GM15510 (cell line): ENCODE results near the gene ASMTL.
A peak's percentile ranks its signal among the peaks of the same experiment; 100 is the strongest.

Source experiments
- POLR2A ChIP-seq: IDR thresholded peaks from 3 replicates; pipeline ENCODE4 v1.6.1; 2011; ENCODE audit warnings: borderline replicate concordance; ENCODE audit not compliant: insufficient read length; ENCODE audit errors: extremely low read depth

ASMTL gene, protein sequence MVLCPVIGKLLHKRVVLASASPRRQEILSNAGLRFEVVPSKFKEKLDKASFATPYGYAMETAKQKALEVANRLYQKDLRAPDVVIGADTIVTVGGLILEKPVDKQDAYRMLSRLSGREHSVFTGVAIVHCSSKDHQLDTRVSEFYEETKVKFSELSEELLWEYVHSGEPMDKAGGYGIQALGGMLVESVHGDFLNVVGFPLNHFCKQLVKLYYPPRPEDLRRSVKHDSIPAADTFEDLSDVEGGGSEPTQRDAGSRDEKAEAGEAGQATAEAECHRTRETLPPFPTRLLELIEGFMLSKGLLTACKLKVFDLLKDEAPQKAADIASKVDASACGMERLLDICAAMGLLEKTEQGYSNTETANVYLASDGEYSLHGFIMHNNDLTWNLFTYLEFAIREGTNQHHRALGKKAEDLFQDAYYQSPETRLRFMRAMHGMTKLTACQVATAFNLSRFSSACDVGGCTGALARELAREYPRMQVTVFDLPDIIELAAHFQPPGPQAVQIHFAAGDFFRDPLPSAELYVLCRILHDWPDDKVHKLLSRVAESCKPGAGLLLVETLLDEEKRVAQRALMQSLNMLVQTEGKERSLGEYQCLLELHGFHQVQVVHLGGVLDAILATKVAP

GRCh38 chrX:1452516-1453394, at the start of gene ASMTL:
TSS of gene ASMTL (minus strand) at chrX:1452909. CDS start at chrX:1452840, 69 bp downstream.
- TF ChIP-seq POLR2A, result peak; percentile 96

DNA sequence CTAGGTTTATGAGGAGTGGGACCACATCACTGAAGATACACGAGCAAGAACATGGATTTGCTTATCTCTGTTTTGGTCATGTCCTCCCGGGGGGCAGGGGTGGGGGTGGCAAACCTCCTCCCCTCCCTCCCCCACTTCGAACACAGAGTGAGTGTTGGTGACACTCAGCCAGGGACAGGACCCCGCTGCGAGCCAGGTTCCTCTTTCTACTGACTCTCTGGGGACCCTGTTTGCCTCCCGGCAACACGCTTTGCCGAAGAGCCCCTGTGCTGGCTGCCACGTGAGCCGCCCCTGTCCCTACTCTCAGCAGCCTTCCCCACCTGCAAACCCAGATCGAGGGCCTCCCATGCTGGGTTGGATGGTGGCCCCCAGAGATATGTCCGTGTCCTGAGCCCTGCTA, 49.5 kb upstream of the ASMTL start:
- TF ChIP-seq POLR2A, result no peak

- peak; percentile 23 for TF ChIP-seq POLR2A
Measured at GRCh38 chrX:1500701-1501624, 48.3 kb upstream of the ASMTL start.

GRCh38 chrX:1496076-1496475, 43.4 kb upstream of the ASMTL start:
- TF ChIP-seq POLR2A, result no peak

GRCh38 chrX:1493877-1494510, 41.3 kb upstream of the ASMTL start:
- TF ChIP-seq POLR2A, result peak; percentile 39

DNA sequence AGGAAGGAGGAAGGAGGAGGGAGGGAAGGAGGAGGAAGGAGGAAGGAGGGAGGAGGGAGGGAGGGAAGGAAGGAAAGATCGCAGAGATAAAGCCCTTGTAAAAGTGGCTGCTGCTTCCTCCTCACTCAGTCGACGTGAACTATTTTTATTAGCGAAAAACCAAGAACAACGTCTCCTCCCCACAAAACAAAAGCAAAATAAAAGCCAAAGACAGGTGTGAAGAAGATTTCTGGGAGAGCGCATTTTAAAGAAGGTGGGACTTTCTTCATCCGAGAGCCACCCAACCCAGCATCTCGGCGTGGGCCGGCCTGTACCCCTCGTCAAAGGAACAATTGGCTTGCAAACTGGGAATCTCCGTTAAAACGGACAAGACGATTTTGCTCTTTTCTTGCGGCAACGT, 40.7 kb upstream of the ASMTL start:
- TF ChIP-seq POLR2A, result no peak

- TF ChIP-seq POLR2A, result no peak
Measured at GRCh38 chrX:1492421-1493012, 39.8 kb upstream of the ASMTL start.

DNA sequence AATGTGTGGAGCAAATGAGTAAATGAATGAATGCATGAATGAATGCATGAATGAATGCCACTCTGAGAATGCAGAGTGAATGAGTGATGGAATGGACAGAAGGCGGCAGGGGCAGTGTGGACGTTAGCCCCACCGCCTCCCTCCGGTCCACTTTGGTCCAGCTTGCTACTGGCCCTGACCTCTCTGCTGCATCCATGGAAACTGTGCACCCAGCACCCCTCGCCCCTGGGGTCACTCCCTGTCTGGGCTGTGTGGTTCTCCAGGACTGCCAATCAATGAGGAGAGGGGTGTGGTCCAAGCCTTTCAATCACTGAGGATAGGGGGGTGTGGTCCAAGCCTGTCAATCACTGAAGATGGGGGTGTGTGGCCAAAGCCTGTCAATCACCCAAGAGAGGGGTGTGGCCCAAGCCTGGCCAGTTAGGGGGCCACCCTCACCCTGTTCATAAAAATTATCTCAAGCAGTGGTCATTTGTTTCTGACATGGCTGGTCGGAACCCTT, 39.2 kb upstream of the ASMTL start:
- TF ChIP-seq POLR2A, result peak; percentile 21

- no peak for TF ChIP-seq POLR2A
Measured at GRCh38 chrX:1488745-1489144, 36.0 kb upstream of the ASMTL start.

DNA sequence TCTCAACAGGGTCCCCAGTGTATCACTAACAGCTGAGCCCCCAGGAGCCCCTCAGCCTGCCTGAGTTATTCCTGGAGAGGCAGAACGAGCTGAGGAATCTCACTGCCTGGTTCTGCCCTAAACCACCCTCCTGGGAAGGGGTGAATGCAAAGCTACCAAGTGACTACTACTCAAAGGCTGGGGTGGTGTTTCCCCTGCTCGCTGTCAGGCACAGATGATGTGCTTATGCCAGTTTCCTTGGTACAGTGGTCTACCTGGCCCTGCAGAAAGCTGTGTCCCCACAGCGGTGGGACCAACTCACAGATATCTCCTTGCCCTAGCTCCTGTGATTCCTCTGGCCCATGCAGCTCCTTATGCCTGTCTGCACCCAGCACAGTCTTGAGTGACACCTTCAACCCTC, 35.4 kb upstream of the ASMTL start:
- TF ChIP-seq POLR2A, result no peak

DNA sequence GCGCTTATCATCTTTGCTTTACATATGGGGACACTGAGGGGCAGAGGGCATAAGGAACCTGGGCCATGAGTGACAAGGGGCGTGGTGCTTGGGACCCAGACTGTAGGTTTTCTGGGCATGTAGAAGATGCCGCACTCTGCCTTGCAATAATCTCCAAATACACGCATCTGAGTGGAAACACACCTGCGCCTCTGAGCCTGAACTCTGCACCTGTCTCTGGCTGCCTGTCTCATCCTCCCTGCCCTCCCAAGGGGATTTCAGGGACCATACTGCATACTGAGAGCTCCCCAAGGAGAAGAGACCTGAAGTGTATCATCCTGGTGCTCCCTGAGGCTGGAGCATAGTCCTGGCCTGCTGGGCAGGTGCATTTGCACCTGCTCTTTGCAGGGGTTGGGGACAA, 34.7 kb upstream of the ASMTL start:
- TF ChIP-seq POLR2A, result no peak

GRCh38 chrX:1486749-1487361, 34.1 kb upstream of the ASMTL start:
- TF ChIP-seq POLR2A, result no peak

- no peak for TF ChIP-seq POLR2A
Measured at GRCh38 chrX:1486177-1486576, 33.5 kb upstream of the ASMTL start.
